SW 1271 (cell line): ENCODE results near the gene LHFPL5.

ENCODE experiments used
- DNase-seq, 2 experiments: peaks; one replicate each; lab custom pipeline; 2025; lab: John Stamatoyannopoulos, UW

Gene LHFPL5

GRCh38 chr6:35794536-35795452 lies 10.4 kb upstream of the LHFPL5 start:
- no peak for DNase-seq

GRCh38 chr6:35795453-35796071 lies 9.6 kb upstream of the LHFPL5 start:
- DNase-seq: no peak

GRCh38 chr6:35796236-35796635 lies 8.9 kb upstream of the LHFPL5 start:
- DNase-seq: no peak

GRCh38 chr6:35797837-35798526 lies 7.2 kb upstream of the LHFPL5 start:
- DNase-seq: no peak

DNA sequence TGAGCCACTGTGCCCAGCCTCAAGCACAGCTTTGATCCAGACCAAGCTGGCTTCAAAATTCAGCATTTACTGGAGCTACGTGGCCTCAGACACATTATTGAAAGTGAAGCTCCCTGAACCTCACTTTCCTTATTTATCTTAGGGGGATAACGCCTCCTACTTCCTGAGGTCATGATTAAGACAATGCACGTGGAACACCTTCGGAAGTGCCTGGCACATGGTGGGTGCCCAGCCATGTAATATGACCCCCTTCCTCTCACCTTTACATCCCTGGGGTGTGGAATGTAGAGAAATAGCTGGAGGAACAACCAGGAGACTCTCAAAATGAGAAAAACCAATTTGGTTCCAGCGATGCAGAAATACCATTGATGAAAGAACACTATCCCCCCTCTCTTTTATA lies 6.4 kb upstream of the LHFPL5 start:
- no peak for DNase-seq

DNA sequence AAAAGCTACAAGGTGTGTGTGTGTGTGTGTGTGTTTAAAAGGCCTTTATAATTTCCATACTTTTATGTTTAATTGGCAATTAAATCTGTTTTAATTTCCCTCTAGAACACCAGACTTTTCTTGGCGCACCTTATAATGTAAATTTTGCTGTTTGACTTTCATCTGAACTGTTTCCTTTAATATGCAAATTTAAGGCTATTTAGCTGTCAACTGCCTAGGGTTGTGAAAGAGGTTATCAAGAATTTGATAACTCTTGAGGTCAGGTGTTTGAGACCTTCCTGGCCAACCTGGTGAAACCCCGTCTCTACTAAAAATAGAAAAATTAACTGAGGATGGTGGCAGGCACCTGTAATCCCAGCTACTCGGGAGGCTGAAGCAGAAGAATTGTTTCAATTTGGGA lies 4.0 kb upstream of the LHFPL5 start:
- DNase-seq: no peak

DNA sequence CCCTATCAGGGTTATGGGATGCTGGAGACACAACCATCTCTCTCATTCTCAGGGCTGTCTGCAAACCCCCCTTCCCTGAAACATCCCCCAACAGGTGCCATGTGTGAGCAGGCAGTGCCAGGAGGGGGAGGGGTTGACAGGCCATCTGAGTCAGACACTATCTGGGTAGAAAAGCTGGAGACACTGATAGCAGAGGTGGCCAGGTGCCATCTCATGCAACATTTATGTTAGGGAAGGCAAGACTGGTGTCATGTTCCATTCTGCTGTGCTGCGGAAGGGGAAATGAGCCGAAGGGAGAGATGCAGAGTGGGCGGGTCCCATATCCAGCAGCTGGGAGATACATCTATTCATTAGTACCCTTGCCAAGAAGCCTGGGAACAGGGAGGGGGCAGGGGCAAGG lies 3.5 kb downstream of the LHFPL5 start:
- no peak for DNase-seq

GRCh38 chr6:35809809-35810208 lies 4.7 kb downstream of the LHFPL5 start:
- DNase-seq: no peak

- DNase-seq: peak in 1 of 2 experiments; percentile 34
These were observed 6.0 kb downstream of the LHFPL5 start for GRCh38 chr6:35810971-35811698.

- DNase-seq: no peak
These were observed 6.5 kb downstream of the LHFPL5 start for GRCh38 chr6:35811699-35811995.

- no peak for DNase-seq
These were observed 12.4 kb downstream of the LHFPL5 start for GRCh38 chr6:35817515-35817914.

DNA sequence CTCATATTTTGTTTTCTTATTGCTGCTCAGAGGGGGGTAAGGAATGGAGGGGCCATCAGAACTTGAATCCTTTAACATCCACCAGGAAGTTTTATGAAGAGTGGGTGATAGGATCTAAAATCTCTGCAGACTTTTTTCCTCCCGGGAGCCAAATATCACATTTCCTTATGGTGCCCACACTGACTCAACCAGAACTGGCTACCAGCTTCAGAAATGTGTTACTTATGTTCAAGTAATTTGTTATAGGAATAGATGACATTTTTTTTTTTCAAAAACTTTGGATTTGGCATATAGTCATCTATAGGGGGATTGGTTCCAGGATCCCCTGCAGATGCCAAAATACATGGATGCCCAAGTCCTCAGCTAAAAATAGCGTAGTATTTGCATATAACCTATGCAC lies 18.4 kb downstream of the LHFPL5 start:
- no peak for DNase-seq

DNA sequence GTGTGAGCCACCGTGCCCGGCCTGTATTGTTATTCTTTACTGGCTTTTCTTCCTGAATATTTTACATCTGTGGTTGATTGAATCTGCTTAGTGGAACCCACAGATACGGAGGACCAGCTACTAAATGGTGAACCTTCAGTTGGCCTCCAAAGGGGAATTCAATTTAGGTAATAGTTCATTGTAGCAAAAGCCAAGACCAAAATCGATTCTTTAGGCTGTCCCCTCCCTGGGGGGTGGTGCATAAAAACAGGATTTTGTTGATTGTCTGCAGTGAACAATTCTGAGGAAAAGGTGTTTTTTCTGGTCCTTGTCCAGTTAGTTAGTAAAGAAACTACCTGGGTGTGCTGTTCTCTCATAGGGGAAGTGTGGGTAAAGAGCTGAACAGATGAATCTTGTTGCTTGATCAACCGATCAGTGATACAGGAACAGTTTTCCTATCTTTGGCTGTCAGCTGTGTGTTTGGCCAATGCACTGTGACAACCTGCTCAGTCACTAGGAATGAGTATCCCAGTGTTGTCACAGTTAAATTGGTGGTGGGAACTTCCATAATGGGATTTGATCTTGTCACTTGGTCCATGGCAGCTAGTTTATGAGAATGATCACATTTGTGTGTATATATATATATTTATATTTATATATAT lies 19.5 kb downstream of the LHFPL5 start:
- no peak for DNase-seq

GRCh38 chr6:35829306-35829705 lies 24.2 kb downstream of the LHFPL5 start:
- no peak for DNase-seq

GRCh38 chr6:35831257-35832007 lies 26.3 kb downstream of the LHFPL5 start:
- no peak for DNase-seq

DNA sequence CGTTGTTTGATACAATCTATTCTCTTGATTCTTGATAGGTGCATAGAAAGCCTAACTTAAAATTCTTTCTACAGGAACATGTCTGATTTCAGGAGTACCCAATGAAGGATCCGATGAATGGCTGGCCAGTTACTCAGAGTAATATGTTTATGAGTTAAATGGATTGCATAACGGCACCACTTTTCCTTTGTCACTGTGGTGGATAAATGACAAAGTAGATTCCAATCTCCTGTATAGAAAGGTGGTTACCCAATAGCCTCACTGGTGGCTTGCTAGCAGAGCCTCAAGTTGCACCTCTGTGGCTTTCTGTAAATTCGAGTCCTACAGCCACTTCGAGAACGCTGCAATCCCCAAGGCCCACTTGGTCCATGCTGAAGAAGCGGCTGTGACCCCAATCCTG lies 28.4 kb downstream of the LHFPL5 start:
- DNase-seq: no peak

GRCh38 chr6:35839019-35839418 lies 33.9 kb downstream of the LHFPL5 start:
- no peak for DNase-seq

- no peak for DNase-seq
These were observed 37.2 kb downstream of the LHFPL5 start for GRCh38 chr6:35842381-35842780.

DNA sequence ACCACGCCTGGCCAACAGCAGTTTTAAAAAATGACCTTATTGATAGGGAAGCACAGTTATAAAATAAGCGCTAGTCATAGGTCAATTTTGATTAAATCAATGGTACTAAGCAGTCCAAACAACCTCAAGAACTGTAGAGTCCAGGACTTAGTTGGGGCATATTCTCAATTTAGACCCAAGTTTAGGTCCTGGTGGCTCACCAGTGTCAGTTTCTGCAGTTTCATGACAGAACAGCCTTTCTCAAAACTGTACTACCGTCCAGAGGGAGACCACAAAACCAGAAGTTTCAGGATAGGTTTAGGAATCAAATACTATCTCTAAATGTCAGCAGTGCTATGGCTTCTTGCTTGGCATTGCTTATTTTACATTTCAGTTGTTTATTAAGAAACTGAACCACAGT lies 39.1 kb downstream of the LHFPL5 start:
- no peak for DNase-seq

DNA sequence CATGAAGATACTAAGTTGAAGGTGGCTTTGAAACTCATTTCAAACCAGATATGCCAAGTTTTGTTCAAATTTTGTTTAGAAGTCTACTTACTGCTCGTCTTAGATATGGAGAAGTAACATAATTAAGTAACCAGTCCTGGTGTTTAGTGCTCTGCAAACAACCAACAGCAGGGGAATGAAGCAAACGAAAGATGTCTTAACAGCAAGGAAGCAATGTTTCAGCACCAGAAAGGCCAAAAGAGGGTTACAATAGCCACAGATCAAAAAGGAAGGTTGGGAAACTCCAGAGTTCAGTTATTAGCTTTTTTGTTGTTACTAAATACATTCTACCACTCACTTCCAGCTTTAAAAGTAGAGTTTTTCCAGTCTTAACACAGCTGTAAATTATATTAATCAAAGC lies 45.1 kb downstream of the LHFPL5 start:
- no peak for DNase-seq

GRCh38 chr6:35852994-35853393 lies 47.8 kb downstream of the LHFPL5 start:
- no peak for DNase-seq
